A549 (cell line): ENCODE results near the gene CHCHD6. TPM values are rescaled to one million over a fixed set of nuclear protein-coding genes. Genes with fewer than 3 reads are reported as not detected.

Experiments
- BHLHE40 ChIP-seq: IDR thresholded peaks from 2 replicates; pipeline ENCODE4 v1.6.1; 2012; ENCODE audit warnings: low read depth, low read length, inconsistent platforms
- CHD2 ChIP-seq: fragments of 150-350 bp; IDR thresholded peaks from 2 replicates; pipeline ENCODE4 v1.6.1; 2014; ENCODE audit warnings: low read length; ENCODE audit not compliant: partially characterized antibody
- CHD4 ChIP-seq: fragments of 200-600 bp; sonication (generic); IDR thresholded peaks from 2 replicates; pipeline ENCODE4 v1.6.1; 2016; ENCODE audit warnings: antibody characterized with exemption, mild to moderate bottlenecking, borderline replicate concordance
- EP300 ChIP-seq, 2 experiments: fragments of >200 bp; sonication (Bioruptor Twin); formaldehyde crosslinking; IDR thresholded peaks; 2 replicates in 1 of 2; 3 replicates in 1 of 2; pipeline ENCODE4 v1.6.1; 2016 to 2017
- FOSB ChIP-seq: fragments of 250-450 bp; sonication (Bioruptor Pico); IDR thresholded peaks from 2 replicates; pipeline ENCODE4 v1.5.0; 2020; ENCODE audit warnings: mild to moderate bottlenecking, moderate library complexity
- FOXS1 ChIP-seq: fragments of 250-450 bp; sonication (Bioruptor Pico); IDR thresholded peaks from 2 replicates; pipeline ENCODE4 v1.5.0; 2020; ENCODE audit warnings: mild to moderate bottlenecking, moderate library complexity
- HEYL ChIP-seq: fragments of 250-450 bp; sonication (Bioruptor Pico); IDR thresholded peaks from 2 replicates; pipeline ENCODE4 v1.8.0; 2021; ENCODE audit warnings: mild to moderate bottlenecking, moderate library complexity
- HOXB5 ChIP-seq: fragments of 250-450 bp; sonication (Bioruptor Pico); IDR thresholded peaks from 2 replicates; pipeline ENCODE4 v1.5.0; 2020; ENCODE audit warnings: mild to moderate bottlenecking, moderate library complexity
- KDM1A ChIP-seq: fragments of 200-600 bp; sonication (generic); IDR thresholded peaks from 2 replicates; pipeline ENCODE4 v1.6.1; 2016; ENCODE audit warnings: low read depth, mild to moderate bottlenecking
- KDM5A ChIP-seq: fragments of 200-600 bp; sonication (generic); IDR thresholded peaks from 2 replicates; pipeline ENCODE4 v1.6.1; 2016; ENCODE audit warnings: antibody characterized with exemption, mild to moderate bottlenecking
- MAFK ChIP-seq: fragments of 450-650 bp; IDR thresholded peaks from 2 replicates; pipeline ENCODE4 v1.6.1; 2014; ENCODE audit not compliant: partially characterized antibody
- MAZ ChIP-seq: fragments of 150-350 bp; IDR thresholded peaks from 2 replicates; pipeline ENCODE4 v1.6.1; 2014; ENCODE audit warnings: antibody characterized with exemption, low read depth, low read length, borderline replicate concordance
- MYC ChIP-seq: IDR thresholded peaks from 2 replicates; pipeline ENCODE4 v1.6.1; 2012; ENCODE audit warnings: mild to moderate bottlenecking, inconsistent platforms, low read length, improper control_type of control experiment, borderline replicate concordance
- NPAS2 ChIP-seq: fragments of 250-450 bp; sonication (Bioruptor Pico); IDR thresholded peaks from 2 replicates; pipeline ENCODE4 v1.8.0; 2022; ENCODE audit warnings: mild to moderate bottlenecking, moderate library complexity, borderline replicate concordance
- RAD21 ChIP-seq, 2 experiments: fragments of >200 bp in 1 of 2; sonication (Bioruptor Twin) in 1 of 2; formaldehyde crosslinking in 1 of 2; IDR thresholded peaks in 1 of 2; conservative IDR thresholded peaks in 1 of 2; 2 replicates in 1 of 2; 3 replicates in 1 of 2; pipeline ENCODE4 v1.6.1; 2012 to 2018; ENCODE audit warnings: inconsistent platforms in 1 of 2
- RCOR1 ChIP-seq: fragments of 150-350 bp; IDR thresholded peaks from 2 replicates; pipeline ENCODE4 v1.6.1; 2014; ENCODE audit warnings: antibody characterized with exemption, low read length, low read depth
- RFX5 ChIP-seq: fragments of 450-650 bp; IDR thresholded peaks from 2 replicates; pipeline ENCODE4 v1.7.1; 2014; ENCODE audit warnings: antibody characterized with exemption, mild to moderate bottlenecking, moderate library complexity
- RNF2 ChIP-seq: fragments of 200-600 bp; sonication (generic); IDR thresholded peaks from 2 replicates; pipeline ENCODE4 v1.6.1; 2016; ENCODE audit warnings: low read depth, mild to moderate bottlenecking, antibody characterized with exemption, moderate library complexity, borderline replicate concordance
- TFCP2L1 ChIP-seq: fragments of 250-450 bp; sonication (Bioruptor Pico); IDR thresholded peaks from 2 replicates; pipeline ENCODE4 v1.5.0; 2021; ENCODE audit warnings: mild to moderate bottlenecking
- ZFP36 ChIP-seq: fragments of 450-650 bp; IDR thresholded peaks from 2 replicates; pipeline ENCODE4 v1.6.1; 2014; ENCODE audit warnings: borderline replicate concordance; ENCODE audit not compliant: partially characterized antibody
- ZNF302 ChIP-seq: fragments of 250-450 bp; sonication (Bioruptor Pico); IDR thresholded peaks from 2 replicates; pipeline ENCODE4 v1.9.0; 2021; ENCODE audit warnings: inconsistent platforms, mild to moderate bottlenecking, moderate library complexity
- polyA plus RNA-seq, 4 experiments: library from polyadenylated mRNA; depleted of rRNA in 3 of 4; stranded (reverse); fragments of >200 nt; fragmentation: RNase III in 1 of 4; extraction: RNeasy Plus Mini Kit Qiagen cat#74134 plus additional on column Dnase treatment in 1 of 4; gene quantifications; 2 replicates in 3 of 4; 3 replicates in 1 of 4; pipeline ENCODE4 v1.2.3, GENCODE V29; 2011 to 2017
- TF ChIP-seq, protein P1 (sequence below): fragments of >200 bp; sonication (Bioruptor Twin); formaldehyde crosslinking; IDR thresholded peaks from 3 replicates; pipeline ENCODE4 v1.5.1; 2016
- TF ChIP-seq, protein P2 (sequence below): IDR thresholded peaks from 2 replicates; pipeline ENCODE4 v1.6.1; 2012
- TF ChIP-seq, protein P3 (sequence below): fragments of 450-650 bp; IDR thresholded peaks from 2 replicates; pipeline ENCODE4 v1.6.1; 2014; ENCODE audit warnings: antibody characterized with exemption
- TF ChIP-seq, protein P4 (sequence below): fragments of >200 bp; sonication (Bioruptor Twin); formaldehyde crosslinking; IDR thresholded peaks from 3 replicates; pipeline ENCODE4 v1.6.1; 2016
- TF ChIP-seq, protein P5 (sequence below): IDR thresholded peaks from 2 replicates; pipeline ENCODE4 v1.6.1; 2012

Gene CHCHD6
- polyA plus RNA-seq, 2 of the 4 experiments (the other 2 are of a cell fraction) = 15.0 to 18.1 TPM

DNA sequence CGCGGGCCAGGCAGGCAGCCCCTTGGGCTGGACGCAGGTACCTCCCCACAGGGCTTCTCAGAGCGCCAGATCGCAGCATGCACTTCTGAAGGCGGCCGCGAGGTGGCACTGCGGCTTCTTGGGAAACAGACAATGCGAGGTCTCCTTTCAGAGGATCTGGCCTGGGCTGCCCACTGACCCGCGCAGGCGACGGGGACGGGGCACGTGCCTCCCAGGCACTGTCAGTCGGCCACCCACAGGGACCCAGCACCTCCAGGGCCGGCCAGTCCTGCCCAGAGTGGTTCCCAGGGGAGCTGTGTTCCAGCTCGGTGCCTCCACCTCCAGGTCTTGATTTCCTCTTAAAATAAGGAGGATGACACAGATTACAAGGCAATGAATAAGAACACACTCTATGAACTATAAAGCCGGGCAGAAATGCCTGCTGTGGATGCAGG lies 24.7 kb upstream of the CHCHD6 start (continued):
- TF ChIP-seq, protein P1, sequence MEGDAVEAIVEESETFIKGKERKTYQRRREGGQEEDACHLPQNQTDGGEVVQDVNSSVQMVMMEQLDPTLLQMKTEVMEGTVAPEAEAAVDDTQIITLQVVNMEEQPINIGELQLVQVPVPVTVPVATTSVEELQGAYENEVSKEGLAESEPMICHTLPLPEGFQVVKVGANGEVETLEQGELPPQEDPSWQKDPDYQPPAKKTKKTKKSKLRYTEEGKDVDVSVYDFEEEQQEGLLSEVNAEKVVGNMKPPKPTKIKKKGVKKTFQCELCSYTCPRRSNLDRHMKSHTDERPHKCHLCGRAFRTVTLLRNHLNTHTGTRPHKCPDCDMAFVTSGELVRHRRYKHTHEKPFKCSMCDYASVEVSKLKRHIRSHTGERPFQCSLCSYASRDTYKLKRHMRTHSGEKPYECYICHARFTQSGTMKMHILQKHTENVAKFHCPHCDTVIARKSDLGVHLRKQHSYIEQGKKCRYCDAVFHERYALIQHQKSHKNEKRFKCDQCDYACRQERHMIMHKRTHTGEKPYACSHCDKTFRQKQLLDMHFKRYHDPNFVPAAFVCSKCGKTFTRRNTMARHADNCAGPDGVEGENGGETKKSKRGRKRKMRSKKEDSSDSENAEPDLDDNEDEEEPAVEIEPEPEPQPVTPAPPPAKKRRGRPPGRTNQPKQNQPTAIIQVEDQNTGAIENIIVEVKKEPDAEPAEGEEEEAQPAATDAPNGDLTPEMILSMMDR = peak; percentile 69
- TF ChIP-seq CHD4 (no peak), FOXS1 (CRISPR knock-in tag) (no peak), CHD2 (no peak), MAFK (no peak), NPAS2 (CRISPR knock-in tag) (no peak), KDM1A (no peak), FOSB (CRISPR knock-in tag) (no peak), MYC (no peak), RAD21 (conservative IDR thresholded peaks at IDR 0.05 in 1 of 2, IDR thresholded peaks at IDR 0.05 in 1 of 2) (peak; percentile 74 to 86), HEYL (no peak), ZNF302 (CRISPR knock-in tag) (no peak), RFX5 (no peak), BHLHE40 (0 out of 2 replicates have a peak, but pooled peaks have one; percentile 19), KDM5A (no peak), RCOR1 (no peak), EP300 (IDR thresholded peaks at IDR 0.05) (no peak), TFCP2L1 (CRISPR knock-in tag) (no peak), ZFP36 (no peak), MAZ (no peak), HOXB5 (CRISPR knock-in tag) (no peak), RNF2 (no peak)
- TF ChIP-seq, protein P2, sequence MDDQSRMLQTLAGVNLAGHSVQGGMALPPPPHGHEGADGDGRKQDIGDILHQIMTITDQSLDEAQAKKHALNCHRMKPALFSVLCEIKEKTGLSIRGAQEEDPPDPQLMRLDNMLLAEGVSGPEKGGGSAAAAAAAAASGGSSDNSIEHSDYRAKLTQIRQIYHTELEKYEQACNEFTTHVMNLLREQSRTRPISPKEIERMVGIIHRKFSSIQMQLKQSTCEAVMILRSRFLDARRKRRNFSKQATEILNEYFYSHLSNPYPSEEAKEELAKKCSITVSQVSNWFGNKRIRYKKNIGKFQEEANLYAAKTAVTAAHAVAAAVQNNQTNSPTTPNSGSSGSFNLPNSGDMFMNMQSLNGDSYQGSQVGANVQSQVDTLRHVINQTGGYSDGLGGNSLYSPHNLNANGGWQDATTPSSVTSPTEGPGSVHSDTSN = no peak
- TF ChIP-seq, protein P3, sequence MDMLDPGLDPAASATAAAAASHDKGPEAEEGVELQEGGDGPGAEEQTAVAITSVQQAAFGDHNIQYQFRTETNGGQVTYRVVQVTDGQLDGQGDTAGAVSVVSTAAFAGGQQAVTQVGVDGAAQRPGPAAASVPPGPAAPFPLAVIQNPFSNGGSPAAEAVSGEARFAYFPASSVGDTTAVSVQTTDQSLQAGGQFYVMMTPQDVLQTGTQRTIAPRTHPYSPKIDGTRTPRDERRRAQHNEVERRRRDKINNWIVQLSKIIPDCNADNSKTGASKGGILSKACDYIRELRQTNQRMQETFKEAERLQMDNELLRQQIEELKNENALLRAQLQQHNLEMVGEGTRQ = no peak
- TF ChIP-seq, protein P4, sequence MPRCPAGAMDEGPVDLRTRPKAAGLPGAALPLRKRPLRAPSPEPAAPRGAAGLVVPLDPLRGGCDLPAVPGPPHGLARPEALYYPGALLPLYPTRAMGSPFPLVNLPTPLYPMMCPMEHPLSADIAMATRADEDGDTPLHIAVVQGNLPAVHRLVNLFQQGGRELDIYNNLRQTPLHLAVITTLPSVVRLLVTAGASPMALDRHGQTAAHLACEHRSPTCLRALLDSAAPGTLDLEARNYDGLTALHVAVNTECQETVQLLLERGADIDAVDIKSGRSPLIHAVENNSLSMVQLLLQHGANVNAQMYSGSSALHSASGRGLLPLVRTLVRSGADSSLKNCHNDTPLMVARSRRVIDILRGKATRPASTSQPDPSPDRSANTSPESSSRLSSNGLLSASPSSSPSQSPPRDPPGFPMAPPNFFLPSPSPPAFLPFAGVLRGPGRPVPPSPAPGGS = no peak
- TF ChIP-seq, protein P5, sequence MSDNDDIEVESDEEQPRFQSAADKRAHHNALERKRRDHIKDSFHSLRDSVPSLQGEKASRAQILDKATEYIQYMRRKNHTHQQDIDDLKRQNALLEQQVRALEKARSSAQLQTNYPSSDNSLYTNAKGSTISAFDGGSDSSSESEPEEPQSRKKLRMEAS = 0 out of 2 replicates have a peak, but pooled peaks have one; percentile 18
